Ishikawa (cell line): ENCODE data around the gene CENPS.

ENCODE experiments used
- CEBPB ChIP-seq: IDR thresholded peaks from 2 replicates; pipeline ENCODE4 v1.6.1; 2012
- CREB1 ChIP-seq: IDR thresholded peaks from 2 replicates; pipeline ENCODE4 v1.6.1; 2012; ENCODE audit warnings: low read depth
- EGR1 ChIP-seq: IDR thresholded peaks from 2 replicates; pipeline ENCODE4 v1.6.1; 2012
- EP300 ChIP-seq: IDR thresholded peaks from 2 replicates; pipeline ENCODE4 v1.6.1; 2012; ENCODE audit warnings: borderline replicate concordance
- FOXM1 ChIP-seq: IDR thresholded peaks from 2 replicates; pipeline ENCODE4 v1.6.1; 2012; ENCODE audit warnings: low read depth, borderline replicate concordance
- MAX ChIP-seq: IDR thresholded peaks from 2 replicates; pipeline ENCODE4 v1.6.1; 2012
- NFIC ChIP-seq: IDR thresholded peaks from 2 replicates; pipeline ENCODE4 v1.6.1; 2012
- RAD21 ChIP-seq: IDR thresholded peaks from 2 replicates; pipeline ENCODE4 v1.6.1; 2012; ENCODE audit warnings: low read depth
- TAF1 ChIP-seq: IDR thresholded peaks from 2 replicates; pipeline ENCODE4 v1.6.1; 2012; ENCODE audit warnings: low read depth, mild to moderate bottlenecking
- TCF12 ChIP-seq: IDR thresholded peaks from 2 replicates; pipeline ENCODE4 v1.6.1; 2012; ENCODE audit warnings: low read depth
- TEAD4 ChIP-seq: IDR thresholded peaks from 2 replicates; pipeline ENCODE4 v1.6.1; 2012
- USF1 ChIP-seq: IDR thresholded peaks from 2 replicates; pipeline ENCODE4 v1.6.1; 2012
- YY1 ChIP-seq: IDR thresholded peaks from 2 replicates; pipeline ENCODE4 v1.6.1; 2012; ENCODE audit warnings: low read depth
- ZBTB7A ChIP-seq: IDR thresholded peaks from 2 replicates; pipeline ENCODE4 v1.6.1; 2012; ENCODE audit warnings: low read depth
- TF ChIP-seq, protein P1 (sequence below): IDR thresholded peaks from 2 replicates; pipeline ENCODE4 v1.6.1; 2012; ENCODE audit warnings: low read depth, mild to moderate bottlenecking

The CENPS gene

DNA sequence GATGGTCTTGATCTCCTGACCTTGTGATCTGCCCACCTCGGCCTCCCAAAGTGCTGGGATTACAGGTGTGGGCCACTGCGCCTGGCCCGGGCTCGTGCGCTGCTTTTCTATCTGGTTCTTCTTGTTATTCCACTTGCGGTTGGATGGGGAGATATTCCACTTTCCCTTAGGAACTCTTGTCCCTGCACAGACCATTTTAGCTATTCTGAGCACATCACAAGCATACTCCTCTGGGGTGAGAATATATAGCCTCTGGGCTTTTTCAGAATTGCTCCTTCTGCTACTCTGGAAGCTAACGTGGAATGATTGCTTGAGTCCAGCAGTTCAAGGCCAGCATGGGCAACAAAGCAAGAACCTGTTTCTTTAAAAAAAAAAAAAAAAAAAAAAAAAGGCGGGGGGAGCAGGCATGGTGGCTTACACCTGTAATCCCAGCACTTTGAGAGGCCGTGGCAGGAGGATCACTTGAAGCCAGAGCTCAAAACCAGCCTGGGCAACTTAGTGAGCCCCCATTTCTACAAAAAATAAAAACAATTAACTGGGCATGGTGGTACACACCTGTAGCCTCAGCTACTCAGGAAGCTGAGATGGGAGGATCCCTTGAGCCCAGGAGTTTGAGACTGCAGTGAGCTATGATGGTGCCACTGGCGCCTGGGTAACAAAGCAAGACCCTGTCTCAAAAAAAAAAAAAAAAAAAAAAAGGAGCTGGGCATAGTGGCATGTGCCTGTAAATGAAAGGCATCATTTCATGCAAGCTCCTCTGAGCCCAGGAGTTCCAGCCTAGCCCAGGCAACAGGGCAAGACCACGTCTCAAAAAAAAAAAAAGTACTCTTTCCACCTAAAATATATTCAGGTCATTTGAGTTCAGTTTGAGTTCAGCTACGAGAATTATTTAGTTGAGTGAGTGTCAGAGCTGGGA, 43.2 kb upstream of the CENPS start:
- TF ChIP-seq, protein P1, sequence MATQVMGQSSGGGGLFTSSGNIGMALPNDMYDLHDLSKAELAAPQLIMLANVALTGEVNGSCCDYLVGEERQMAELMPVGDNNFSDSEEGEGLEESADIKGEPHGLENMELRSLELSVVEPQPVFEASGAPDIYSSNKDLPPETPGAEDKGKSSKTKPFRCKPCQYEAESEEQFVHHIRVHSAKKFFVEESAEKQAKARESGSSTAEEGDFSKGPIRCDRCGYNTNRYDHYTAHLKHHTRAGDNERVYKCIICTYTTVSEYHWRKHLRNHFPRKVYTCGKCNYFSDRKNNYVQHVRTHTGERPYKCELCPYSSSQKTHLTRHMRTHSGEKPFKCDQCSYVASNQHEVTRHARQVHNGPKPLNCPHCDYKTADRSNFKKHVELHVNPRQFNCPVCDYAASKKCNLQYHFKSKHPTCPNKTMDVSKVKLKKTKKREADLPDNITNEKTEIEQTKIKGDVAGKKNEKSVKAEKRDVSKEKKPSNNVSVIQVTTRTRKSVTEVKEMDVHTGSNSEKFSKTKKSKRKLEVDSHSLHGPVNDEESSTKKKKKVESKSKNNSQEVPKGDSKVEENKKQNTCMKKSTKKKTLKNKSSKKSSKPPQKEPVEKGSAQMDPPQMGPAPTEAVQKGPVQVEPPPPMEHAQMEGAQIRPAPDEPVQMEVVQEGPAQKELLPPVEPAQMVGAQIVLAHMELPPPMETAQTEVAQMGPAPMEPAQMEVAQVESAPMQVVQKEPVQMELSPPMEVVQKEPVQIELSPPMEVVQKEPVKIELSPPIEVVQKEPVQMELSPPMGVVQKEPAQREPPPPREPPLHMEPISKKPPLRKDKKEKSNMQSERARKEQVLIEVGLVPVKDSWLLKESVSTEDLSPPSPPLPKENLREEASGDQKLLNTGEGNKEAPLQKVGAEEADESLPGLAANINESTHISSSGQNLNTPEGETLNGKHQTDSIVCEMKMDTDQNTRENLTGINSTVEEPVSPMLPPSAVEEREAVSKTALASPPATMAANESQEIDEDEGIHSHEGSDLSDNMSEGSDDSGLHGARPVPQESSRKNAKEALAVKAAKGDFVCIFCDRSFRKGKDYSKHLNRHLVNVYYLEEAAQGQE = no peak
- no peak for TF ChIP-seq CEBPB
- TF ChIP-seq MAX = no peak
- no peak for TF ChIP-seq TCF12
- TF ChIP-seq TEAD4 = no peak
- TF ChIP-seq TAF1 = no peak
- TF ChIP-seq EGR1 = no peak
- no peak for TF ChIP-seq YY1
- TF ChIP-seq NFIC = no peak
- TF ChIP-seq FOXM1 = no peak
- no peak for TF ChIP-seq USF1

- TF ChIP-seq NFIC (no peak), TEAD4 (no peak), MAX (no peak), EGR1 (no peak), YY1 (no peak), FOXM1 (no peak), TCF12 (no peak), EP300 (no peak), TAF1 (no peak), ZBTB7A (no peak), CREB1 (no peak), RAD21 (no peak), CEBPB (no peak), USF1 (no peak)
- TF ChIP-seq, protein P1 = no peak
Observed at GRCh38 chr1:10387677-10388386, 42.4 kb upstream of the CENPS start.

- TF ChIP-seq, protein P1 = no peak
- TF ChIP-seq MAX (no peak), USF1 (no peak), EGR1 (no peak), CREB1 (no peak), RAD21 (no peak)
Observed at GRCh38 chr1:10388387-10388715, 41.9 kb upstream of the CENPS start.
